SK-N-SH (cell line): ENCODE measurements around the gene SELENOI. TPM values are rescaled to one million over a fixed set of nuclear protein-coding genes. Genes with fewer than 3 reads are reported as not detected.

ENCODE experiments used
- CTCF ChIA-PET: fragments of 300-600, 350-600 bp; formaldehyde crosslinking; extraction: SDS; loops from one replicate; lab custom pipeline; 2021; lab: Yijun Ruan, JAX
- POLR2A ChIA-PET: fragments of 350-600 bp; sonication (Branson Sonifier 250); formaldehyde crosslinking; extraction: SDS; loops from one replicate; lab custom pipeline; 2020; ENCODE audit warnings: antibody characterized with exemption, inconsistent platforms; lab: Yijun Ruan, JAX
- DNase-seq: peaks from one replicate; pipeline ENCODE4 v3.0.0; 2012
- H2AFZ ChIP-seq: fragments of 200-600 bp; sonication (generic); 2 replicates; pipeline ENCODE4 v1.8.1; 2016; ENCODE audit warnings: antibody characterized with exemption, mild to moderate bottlenecking, low read depth
- H3F3A ChIP-seq: fragments of 200-600 bp; sonication (generic); replicated peaks from 2 replicates; pipeline ENCODE3; 2016; ENCODE audit warnings: antibody characterized with exemption, mild to moderate bottlenecking; ENCODE audit not compliant: insufficient read depth
- H3K27ac ChIP-seq, 2 experiments: fragments of 200-500 bp in 1 of 2; fragments of 200-600 bp in 1 of 2; sonication (Bioruptor generic) in 1 of 2; sonication (generic), shearing (Covaris generic) in 1 of 2; 2 replicates each; pipeline versions ENCODE4 v1.5.1 to v1.6.1; 2014 to 2016; ENCODE audit warnings: low read depth in 2 of 2, inconsistent platforms in 1 of 2, low read length in 1 of 2, mild to moderate bottlenecking in 1 of 2, mixed read lengths in 1 of 2
- H3K27me3 ChIP-seq: fragments of 200-600 bp; sonication (generic), shearing (Covaris generic); 2 replicates; pipeline ENCODE4 v1.6.1; 2016; ENCODE audit warnings: mixed run types; ENCODE audit not compliant: insufficient read depth
- H3K36me3 ChIP-seq, 2 experiments: fragments of 200-500 bp in 1 of 2; fragments of 200-600 bp in 1 of 2; sonication (Bioruptor generic) in 1 of 2; sonication (generic) in 1 of 2; replicated peaks in 1 of 2; 2 replicates each; pipeline versions ENCODE3 to v1.5.1; 2014 to 2016; ENCODE audit warnings: low read length in 1 of 2, mild to moderate bottlenecking in 1 of 2; ENCODE audit not compliant: insufficient read depth in 2 of 2, control insufficient read depth in 1 of 2
- H3K4me1 ChIP-seq, 2 experiments: fragments of 200-500 bp in 1 of 2; fragments of 200-600 bp in 1 of 2; sonication (Bioruptor generic) in 1 of 2; sonication (generic), shearing (Covaris generic) in 1 of 2; 2 replicates each; pipeline versions ENCODE4 v1.5.1 to v1.6.1; 2014 to 2016; ENCODE audit warnings: low read depth in 1 of 2, low read length in 1 of 2, mixed run types in 1 of 2; ENCODE audit not compliant: insufficient read depth in 2 of 2, control insufficient read depth in 1 of 2
- H3K4me2 ChIP-seq: fragments of 200-600 bp; sonication (generic), shearing (Covaris generic); 2 replicates; pipeline ENCODE4 v1.6.1; 2017; ENCODE audit warnings: mixed run types
- H3K4me3 ChIP-seq, 2 experiments: fragments of 200-500 bp in 1 of 2; fragments of 200-600 bp in 1 of 2; sonication (Bioruptor generic) in 1 of 2; sonication (generic), shearing (Covaris generic) in 1 of 2; 2 replicates each; pipeline versions ENCODE4 v1.5.1 to v1.8.1; 2014 to 2016; ENCODE audit warnings: low read depth in 2 of 2, inconsistent platforms in 1 of 2, low read length in 1 of 2, mild to moderate bottlenecking in 1 of 2, mixed read lengths in 1 of 2, moderate library complexity in 1 of 2
- H3K79me2 ChIP-seq: fragments of 200-600 bp; sonication (generic); 2 replicates; pipeline ENCODE4 v1.8.1; 2017; ENCODE audit warnings: mild to moderate bottlenecking; ENCODE audit not compliant: insufficient read depth
- H3K9ac ChIP-seq: fragments of 200-600 bp; sonication (generic); 2 replicates; pipeline ENCODE4 v1.6.1; 2017; ENCODE audit warnings: mixed run types
- H3K9me2 ChIP-seq: fragments of 200-600 bp; sonication (generic); 2 replicates; pipeline ENCODE4 v1.6.1; 2017; ENCODE audit warnings: mixed run types
- H3K9me3 ChIP-seq: fragments of 200-600 bp; sonication (generic); 2 replicates; pipeline ENCODE4 v1.6.1; 2017; ENCODE audit warnings: mixed run types, mild to moderate bottlenecking, moderate library complexity
- H4K20me1 ChIP-seq: fragments of 200-600 bp; sonication (generic); 2 replicates; pipeline ENCODE4 v1.6.1; 2017; ENCODE audit warnings: mild to moderate bottlenecking, mixed run types; ENCODE audit not compliant: insufficient read depth
- ELF1 ChIP-seq: IDR thresholded peaks from 2 replicates; pipeline ENCODE4 v1.4.0; 2012
- EP300 ChIP-seq, 2 experiments: IDR thresholded peaks; 2 replicates each; pipeline versions ENCODE4 v1.4.0 to v1.6.1; 2012; ENCODE audit warnings: borderline replicate concordance in 1 of 2, low read depth in 1 of 2, low read length in 1 of 2
- EZH2phosphoT487 ChIP-seq: fragments of 200-600 bp; sonication (generic); IDR thresholded peaks from 2 replicates; pipeline ENCODE4 v1.6.1; 2017; ENCODE audit warnings: low read depth, mixed run types, mild to moderate bottlenecking, antibody characterized with exemption, moderate library complexity, borderline replicate concordance
- FOXJ3 ChIP-seq: sonication (generic); formaldehyde crosslinking; IDR thresholded peaks from 2 replicates; pipeline ENCODE4 v1.5.1; 2020; ENCODE audit warnings: mild to moderate bottlenecking, missing genetic modification reagents
- FOXM1 ChIP-seq: IDR thresholded peaks from 2 replicates; pipeline ENCODE4 v1.4.0; 2012; ENCODE audit warnings: low read depth, mild to moderate bottlenecking
- GABPA ChIP-seq: IDR thresholded peaks from 2 replicates; pipeline ENCODE4 v1.4.0; 2012; ENCODE audit warnings: low read depth, mild to moderate bottlenecking
- NFIC ChIP-seq: IDR thresholded peaks from 2 replicates; pipeline ENCODE4 v1.4.0; 2012; ENCODE audit warnings: borderline replicate concordance
- NRF1 ChIP-seq: IDR thresholded peaks from 2 replicates; pipeline ENCODE4 v1.6.1; 2012; ENCODE audit warnings: low read depth, mild to moderate bottlenecking, low read length
- RFX5 ChIP-seq: IDR thresholded peaks from 2 replicates; pipeline ENCODE4 v1.6.1; 2012; ENCODE audit warnings: mild to moderate bottlenecking, improper control_type of control experiment, low read length
- RXRA ChIP-seq: IDR thresholded peaks from 2 replicates; pipeline ENCODE4 v1.4.0; 2012; ENCODE audit warnings: low read depth, mild to moderate bottlenecking, borderline replicate concordance
- SIN3A ChIP-seq: IDR thresholded peaks from 2 replicates; pipeline ENCODE4 v1.6.1; 2012; ENCODE audit warnings: low read depth, mild to moderate bottlenecking, low read length, moderate library complexity, borderline replicate concordance
- SMC3 ChIP-seq: IDR thresholded peaks from 2 replicates; pipeline ENCODE4 v1.6.1; 2012; ENCODE audit warnings: low read depth, low read length, improper control_type of control experiment
- TAF1 ChIP-seq: IDR thresholded peaks from 2 replicates; pipeline ENCODE4 v1.6.1; 2012; ENCODE audit warnings: low read depth, mild to moderate bottlenecking, low read length, moderate library complexity, borderline replicate concordance
- TCF12 ChIP-seq: IDR thresholded peaks from 2 replicates; pipeline ENCODE4 v1.4.0; 2012
- TEAD4 ChIP-seq: IDR thresholded peaks from 2 replicates; pipeline ENCODE4 v1.4.0; 2012; ENCODE audit warnings: mild to moderate bottlenecking, borderline replicate concordance; ENCODE audit not compliant: insufficient read depth
- WGBS: methylation state at CpG from one replicate; pipeline ENCODE4 v1.1.6; 2017; ENCODE audit warnings: low lambda C conversion rate; 5-methylcytosine and 5-hydroxymethylcytosine counted together
- polyA plus RNA-seq, 3 experiments: library from polyadenylated mRNA; depleted of rRNA; stranded (reverse); fragments of >200 nt; gene quantifications; 2 replicates each; pipeline ENCODE4 v1.2.3, GENCODE V29; 2012
- TF ChIP-seq, protein P1 (sequence below): fragments of 200-600 bp; sonication (generic); IDR thresholded peaks from 2 replicates; pipeline ENCODE4 v1.6.1; 2017; ENCODE audit warnings: antibody characterized with exemption, mild to moderate bottlenecking, moderate library complexity
- TF ChIP-seq, protein P2 (sequence below): IDR thresholded peaks from 2 replicates; pipeline ENCODE4 v1.4.0; 2012; ENCODE audit warnings: low read depth, borderline replicate concordance
- TF ChIP-seq, protein P3 (sequence below): IDR thresholded peaks from 2 replicates; pipeline ENCODE4 v1.4.0; 2012; ENCODE audit warnings: low read depth, borderline replicate concordance
- TF ChIP-seq, protein P4 (sequence below): IDR thresholded peaks from 2 replicates; pipeline ENCODE4 v1.6.1; 2012; ENCODE audit warnings: mild to moderate bottlenecking, low read depth, low read length, moderate library complexity
- TF ChIP-seq, protein P5 (sequence below): IDR thresholded peaks from 2 replicates; pipeline ENCODE4 v1.4.0; 2012; ENCODE audit warnings: low read depth

SELENOI gene
- polyA plus RNA-seq, 1 of the 3 experiments (the other 2 are of a cell fraction) = 4.4 TPM

DNA sequence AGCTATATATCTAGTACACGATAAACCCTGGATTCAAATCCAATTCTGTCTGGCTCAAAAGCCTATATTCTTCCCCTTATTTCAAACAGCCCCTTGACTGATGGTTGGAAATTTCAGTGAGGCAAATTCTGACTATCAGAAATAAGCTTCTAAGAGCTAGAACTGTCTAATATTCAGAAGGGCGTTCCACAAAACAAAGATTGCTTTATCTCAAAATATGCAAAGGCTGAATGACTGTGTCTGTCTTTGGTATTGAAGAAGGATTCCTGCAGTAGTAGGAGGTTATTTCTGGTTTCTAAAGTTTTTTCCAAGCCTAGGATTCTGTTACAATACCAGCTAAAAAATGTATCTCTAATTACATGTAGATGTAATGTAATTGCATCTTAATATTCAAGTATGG lies 86.9 kb downstream of the SELENOI start:
- H3K4me2 ChIP-seq = no peak overlapping the region
- no peak for TF ChIP-seq GABPA
- no peak overlapping the region for H3K4me3 ChIP-seq
- H3F3A ChIP-seq = no peaks in the 10 kb centered on the region
- H3K27ac ChIP-seq = peak overlapping the region in 1 of 2 experiments; percentile 18; a peak in 1 of 4 replicates
- no peak for DNase-seq
- no peak overlapping the region for H2AFZ ChIP-seq
- H3K4me1 ChIP-seq = no peaks in the 10 kb centered on the region; a peak in 2 of 4 replicates
- H3K27me3 ChIP-seq = no peaks in the 10 kb centered on the region
- no peaks in the 10 kb centered on the region for H3K79me2 ChIP-seq
- 25% methylated on average over 2 of the region's 2 CpGs for WGBS
- POLR2A ChIA-PET = interaction anchor here (0.7 kb wide), 1 partner anchor 88 kb away, joined by 3 read pairs; no protein-coding TSS in a partner anchor
- CTCF ChIA-PET = interaction anchor here (0.7 to 1.6 kb wide), 7 partner anchors 15 to 106 kb away, joined by 3 to 7 read pairs (median 3); no protein-coding TSS in a partner anchor
- H3K9ac ChIP-seq = no peak overlapping the region
- no peaks in the 10 kb centered on the region for H4K20me1 ChIP-seq
- H3K36me3 ChIP-seq = no peaks in the 10 kb centered on the region
- H3K9me2 ChIP-seq = no peaks in the 10 kb centered on the region
- no peaks in the 10 kb centered on the region for H3K9me3 ChIP-seq

DNA sequence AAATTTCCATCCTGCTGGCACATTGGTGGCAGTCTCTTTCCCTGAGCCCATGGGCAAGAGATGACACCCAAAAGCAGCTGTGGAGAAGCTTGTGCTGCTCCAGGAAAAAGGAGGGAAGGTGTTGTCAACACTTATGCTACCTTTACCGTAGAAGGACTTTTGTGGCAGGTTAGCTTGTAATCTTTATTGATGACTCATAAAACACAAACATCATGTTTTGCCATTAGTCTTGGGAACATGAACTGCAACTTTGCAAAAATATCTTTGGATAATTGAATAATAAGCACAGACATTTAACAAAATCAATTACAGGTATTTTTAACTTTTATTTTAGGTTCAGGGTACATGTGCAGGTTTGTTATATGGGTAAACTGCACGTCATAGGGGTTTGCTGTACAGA lies 89.2 kb downstream of the SELENOI start:
- POLR2A ChIA-PET = no interaction called here
- Histone ChIP-seq H2AFZ (no peak overlapping the region), H3K36me3 (no peaks in the 10 kb centered on the region), H3K9me3 (no peaks in the 10 kb centered on the region), H4K20me1 (no peaks in the 10 kb centered on the region), H3K4me3 (no peak overlapping the region), H3K4me1 (peaks cover 0 to 3% of the 10 kb centered on the region in 2 experiments; a peak in 1 of 4 replicates), H3K27me3 (no peaks in the 10 kb centered on the region), H3K9ac (no peak overlapping the region), H3K9me2 (no peaks in the 10 kb centered on the region), H3K4me2 (no peak overlapping the region), H3K79me2 (no peaks in the 10 kb centered on the region), H3K27ac (no peak overlapping the region), H3F3A (no peaks in the 10 kb centered on the region)
- DNase-seq = no peak
- CTCF ChIA-PET = interaction anchor here (0.9 to 1.7 kb wide), 2 partner anchors 9 to 17 kb away, joined by 3 to 4 read pairs; no protein-coding TSS in a partner anchor
- WGBS = 76% methylated on average over 2 of the region's 2 CpGs
- TF ChIP-seq, protein P1, sequence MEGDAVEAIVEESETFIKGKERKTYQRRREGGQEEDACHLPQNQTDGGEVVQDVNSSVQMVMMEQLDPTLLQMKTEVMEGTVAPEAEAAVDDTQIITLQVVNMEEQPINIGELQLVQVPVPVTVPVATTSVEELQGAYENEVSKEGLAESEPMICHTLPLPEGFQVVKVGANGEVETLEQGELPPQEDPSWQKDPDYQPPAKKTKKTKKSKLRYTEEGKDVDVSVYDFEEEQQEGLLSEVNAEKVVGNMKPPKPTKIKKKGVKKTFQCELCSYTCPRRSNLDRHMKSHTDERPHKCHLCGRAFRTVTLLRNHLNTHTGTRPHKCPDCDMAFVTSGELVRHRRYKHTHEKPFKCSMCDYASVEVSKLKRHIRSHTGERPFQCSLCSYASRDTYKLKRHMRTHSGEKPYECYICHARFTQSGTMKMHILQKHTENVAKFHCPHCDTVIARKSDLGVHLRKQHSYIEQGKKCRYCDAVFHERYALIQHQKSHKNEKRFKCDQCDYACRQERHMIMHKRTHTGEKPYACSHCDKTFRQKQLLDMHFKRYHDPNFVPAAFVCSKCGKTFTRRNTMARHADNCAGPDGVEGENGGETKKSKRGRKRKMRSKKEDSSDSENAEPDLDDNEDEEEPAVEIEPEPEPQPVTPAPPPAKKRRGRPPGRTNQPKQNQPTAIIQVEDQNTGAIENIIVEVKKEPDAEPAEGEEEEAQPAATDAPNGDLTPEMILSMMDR = no peak
- no peak for TF ChIP-seq RXRA
- TF ChIP-seq, protein P2, sequence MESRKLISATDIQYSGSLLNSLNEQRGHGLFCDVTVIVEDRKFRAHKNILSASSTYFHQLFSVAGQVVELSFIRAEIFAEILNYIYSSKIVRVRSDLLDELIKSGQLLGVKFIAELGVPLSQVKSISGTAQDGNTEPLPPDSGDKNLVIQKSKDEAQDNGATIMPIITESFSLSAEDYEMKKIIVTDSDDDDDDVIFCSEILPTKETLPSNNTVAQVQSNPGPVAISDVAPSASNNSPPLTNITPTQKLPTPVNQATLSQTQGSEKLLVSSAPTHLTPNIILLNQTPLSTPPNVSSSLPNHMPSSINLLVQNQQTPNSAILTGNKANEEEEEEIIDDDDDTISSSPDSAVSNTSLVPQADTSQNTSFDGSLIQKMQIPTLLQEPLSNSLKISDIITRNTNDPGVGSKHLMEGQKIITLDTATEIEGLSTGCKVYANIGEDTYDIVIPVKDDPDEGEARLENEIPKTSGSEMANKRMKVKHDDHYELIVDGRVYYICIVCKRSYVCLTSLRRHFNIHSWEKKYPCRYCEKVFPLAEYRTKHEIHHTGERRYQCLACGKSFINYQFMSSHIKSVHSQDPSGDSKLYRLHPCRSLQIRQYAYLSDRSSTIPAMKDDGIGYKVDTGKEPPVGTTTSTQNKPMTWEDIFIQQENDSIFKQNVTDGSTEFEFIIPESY = no peak
- TF ChIP-seq, protein P3, sequence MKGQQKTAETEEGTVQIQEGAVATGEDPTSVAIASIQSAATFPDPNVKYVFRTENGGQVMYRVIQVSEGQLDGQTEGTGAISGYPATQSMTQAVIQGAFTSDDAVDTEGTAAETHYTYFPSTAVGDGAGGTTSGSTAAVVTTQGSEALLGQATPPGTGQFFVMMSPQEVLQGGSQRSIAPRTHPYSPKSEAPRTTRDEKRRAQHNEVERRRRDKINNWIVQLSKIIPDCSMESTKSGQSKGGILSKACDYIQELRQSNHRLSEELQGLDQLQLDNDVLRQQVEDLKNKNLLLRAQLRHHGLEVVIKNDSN = no peak
- no peak for TF ChIP-seq RFX5
- TF ChIP-seq FOXM1 = no peak
- no peak for TF ChIP-seq EZH2phosphoT487
- TF ChIP-seq NRF1 = no peak
- TF ChIP-seq TEAD4 = no peak
- no peak for TF ChIP-seq FOXJ3 (CRISPR knock-in tag)
- no peak for TF ChIP-seq SMC3
- TF ChIP-seq TAF1 = no peak
- no peak for TF ChIP-seq TCF12
- TF ChIP-seq SIN3A = no peak
- TF ChIP-seq, protein P4, sequence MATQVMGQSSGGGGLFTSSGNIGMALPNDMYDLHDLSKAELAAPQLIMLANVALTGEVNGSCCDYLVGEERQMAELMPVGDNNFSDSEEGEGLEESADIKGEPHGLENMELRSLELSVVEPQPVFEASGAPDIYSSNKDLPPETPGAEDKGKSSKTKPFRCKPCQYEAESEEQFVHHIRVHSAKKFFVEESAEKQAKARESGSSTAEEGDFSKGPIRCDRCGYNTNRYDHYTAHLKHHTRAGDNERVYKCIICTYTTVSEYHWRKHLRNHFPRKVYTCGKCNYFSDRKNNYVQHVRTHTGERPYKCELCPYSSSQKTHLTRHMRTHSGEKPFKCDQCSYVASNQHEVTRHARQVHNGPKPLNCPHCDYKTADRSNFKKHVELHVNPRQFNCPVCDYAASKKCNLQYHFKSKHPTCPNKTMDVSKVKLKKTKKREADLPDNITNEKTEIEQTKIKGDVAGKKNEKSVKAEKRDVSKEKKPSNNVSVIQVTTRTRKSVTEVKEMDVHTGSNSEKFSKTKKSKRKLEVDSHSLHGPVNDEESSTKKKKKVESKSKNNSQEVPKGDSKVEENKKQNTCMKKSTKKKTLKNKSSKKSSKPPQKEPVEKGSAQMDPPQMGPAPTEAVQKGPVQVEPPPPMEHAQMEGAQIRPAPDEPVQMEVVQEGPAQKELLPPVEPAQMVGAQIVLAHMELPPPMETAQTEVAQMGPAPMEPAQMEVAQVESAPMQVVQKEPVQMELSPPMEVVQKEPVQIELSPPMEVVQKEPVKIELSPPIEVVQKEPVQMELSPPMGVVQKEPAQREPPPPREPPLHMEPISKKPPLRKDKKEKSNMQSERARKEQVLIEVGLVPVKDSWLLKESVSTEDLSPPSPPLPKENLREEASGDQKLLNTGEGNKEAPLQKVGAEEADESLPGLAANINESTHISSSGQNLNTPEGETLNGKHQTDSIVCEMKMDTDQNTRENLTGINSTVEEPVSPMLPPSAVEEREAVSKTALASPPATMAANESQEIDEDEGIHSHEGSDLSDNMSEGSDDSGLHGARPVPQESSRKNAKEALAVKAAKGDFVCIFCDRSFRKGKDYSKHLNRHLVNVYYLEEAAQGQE = no peak
- TF ChIP-seq, protein P5, sequence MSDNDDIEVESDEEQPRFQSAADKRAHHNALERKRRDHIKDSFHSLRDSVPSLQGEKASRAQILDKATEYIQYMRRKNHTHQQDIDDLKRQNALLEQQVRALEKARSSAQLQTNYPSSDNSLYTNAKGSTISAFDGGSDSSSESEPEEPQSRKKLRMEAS = no peak
- TF ChIP-seq EP300 (IDR thresholded peaks at IDR 0.05; ENCODE audit: borderline replicate concordance in 1 of 2, low read depth in 1 of 2, low read length in 1 of 2) = no peak
- no peak for TF ChIP-seq NFIC
- TF ChIP-seq ELF1 = no peak
